ENCODE measurements around the gene NAV3. TPM values are rescaled to one million over a fixed set of nuclear protein-coding genes. Genes with fewer than 3 reads are reported as not detected.

Gene NAV3
- total RNA-seq, 1 donor from 2014 or later: 8.1 TPM

- no peak overlapping the region for H3K27ac Mint-ChIP-seq (ENCODE audit: unreplicated experiment)
- no peaks in the 10 kb centered on the region for H3K9me3 Mint-ChIP-seq (ENCODE audit: unreplicated experiment)
- TF ChIP-seq CTCF (IDR thresholded peaks at IDR 0.05): no peak
Observed at GRCh38 chr12:78220811-78221210, 390.1 kb downstream of the NAV3 start.

GRCh38 chr12:78224154-78224553 is 393.5 kb downstream of the NAV3 start:
- TF ChIP-seq CTCF (IDR thresholded peaks at IDR 0.05): no peak
- Mint-ChIP-seq H3K4me3 (ENCODE audit: unreplicated experiment) (no peak overlapping the region), H3K4me1 (ENCODE audit: unreplicated experiment) (peaks cover 7% of the 10 kb centered on the region), H3K36me3 (ENCODE audit: unreplicated experiment) (no peaks in the 10 kb centered on the region), H3K27ac (ENCODE audit: unreplicated experiment) (no peak overlapping the region), H3K9me3 (ENCODE audit: unreplicated experiment) (no peaks in the 10 kb centered on the region), H3K27me3 (ENCODE audit: unreplicated experiment) (no peaks in the 10 kb centered on the region)
- DNase-seq (ENCODE audit: extremely low spot score, unreplicated experiment): no peak

More at GRCh38 chr12:78220811-78221210, 390.1 kb downstream of the NAV3 start:
- Mint-ChIP-seq H3K4me3 (ENCODE audit: unreplicated experiment) (no peak overlapping the region), H3K4me1 (ENCODE audit: unreplicated experiment) (no peaks in the 10 kb centered on the region), H3K27me3 (ENCODE audit: unreplicated experiment) (no peaks in the 10 kb centered on the region), H3K36me3 (ENCODE audit: unreplicated experiment) (no peaks in the 10 kb centered on the region)
- no peak for DNase-seq (ENCODE audit: extremely low spot score, unreplicated experiment)

GRCh38 chr12:78226763-78227162 is 396.1 kb downstream of the NAV3 start:
- Mint-ChIP-seq H3K4me1 (ENCODE audit: unreplicated experiment) (peaks cover 13% of the 10 kb centered on the region), H3K27me3 (ENCODE audit: unreplicated experiment) (no peaks in the 10 kb centered on the region), H3K27ac (ENCODE audit: unreplicated experiment) (no peak overlapping the region), H3K4me3 (ENCODE audit: unreplicated experiment) (no peak overlapping the region), H3K9me3 (ENCODE audit: unreplicated experiment) (no peaks in the 10 kb centered on the region), H3K36me3 (ENCODE audit: unreplicated experiment) (no peaks in the 10 kb centered on the region)
- DNase-seq (ENCODE audit: extremely low spot score, unreplicated experiment): no peak
- TF ChIP-seq CTCF (IDR thresholded peaks at IDR 0.05): no peak

GRCh38 chr12:78229591-78230101 is 399.0 kb downstream of the NAV3 start:
- DNase-seq (ENCODE audit: extremely low spot score, unreplicated experiment): no peak
- H3K27me3 Mint-ChIP-seq (ENCODE audit: unreplicated experiment): no peaks in the 10 kb centered on the region
- no peak overlapping the region for H3K27ac Mint-ChIP-seq (ENCODE audit: unreplicated experiment)
- H3K4me3 Mint-ChIP-seq (ENCODE audit: unreplicated experiment): no peak overlapping the region
- H3K4me1 Mint-ChIP-seq (ENCODE audit: unreplicated experiment): peaks cover 13% of the 10 kb centered on the region
- H3K9me3 Mint-ChIP-seq (ENCODE audit: unreplicated experiment): no peaks in the 10 kb centered on the region
- H3K36me3 Mint-ChIP-seq (ENCODE audit: unreplicated experiment): no peaks in the 10 kb centered on the region
- peak; percentile 63 for TF ChIP-seq CTCF (IDR thresholded peaks at IDR 0.05)

GRCh38 chr12:78232756-78233155 is 402.1 kb downstream of the NAV3 start:
- Mint-ChIP-seq H3K27ac (ENCODE audit: unreplicated experiment) (no peak overlapping the region), H3K4me3 (ENCODE audit: unreplicated experiment) (no peak overlapping the region), H3K27me3 (ENCODE audit: unreplicated experiment) (no peaks in the 10 kb centered on the region), H3K36me3 (ENCODE audit: unreplicated experiment) (no peaks in the 10 kb centered on the region), H3K9me3 (ENCODE audit: unreplicated experiment) (no peaks in the 10 kb centered on the region), H3K4me1 (ENCODE audit: unreplicated experiment) (peaks cover 6% of the 10 kb centered on the region)
- no peak for DNase-seq (ENCODE audit: extremely low spot score, unreplicated experiment)
- TF ChIP-seq CTCF (IDR thresholded peaks at IDR 0.05): no peak
